BE2C (cell line): ENCODE measurements around the gene HOTAIR. TPM values are rescaled to one million over a fixed set of nuclear protein-coding genes. Genes with fewer than 3 reads are reported as not detected.

Experiments used
- DNase-seq: peaks from one replicate; pipeline ENCODE4 v3.0.0-alpha.2; 2020
- H3K27me3 ChIP-seq: fragments of 250-450 bp; sonication (Bioruptor Pico); 2 replicates; pipeline ENCODE4 v1.5.1; 2020; ENCODE audit warnings: mild to moderate bottlenecking
- H3K36me3 ChIP-seq: fragments of 250-450 bp; sonication (Bioruptor Pico); 2 replicates; pipeline ENCODE4 v1.5.1; 2020; ENCODE audit warnings: mild to moderate bottlenecking
- H3K4me1 ChIP-seq: fragments of 250-450 bp; sonication (Bioruptor Pico); 2 replicates; pipeline ENCODE4 v1.5.1; 2020
- H3K4me3 ChIP-seq: 2 replicates; pipeline ENCODE4 v1.5.1; 2011; ENCODE audit warnings: low read depth, low read length
- H3K9me3 ChIP-seq: fragments of 250-450 bp; sonication (Bioruptor Pico); 2 replicates; pipeline ENCODE4 v1.5.1; 2020
- CTCF ChIP-seq: IDR thresholded peaks from 2 replicates; pipeline ENCODE4 v1.5.1; 2012; ENCODE audit warnings: mild to moderate bottlenecking, low read depth, low read length
- polyA plus RNA-seq: library from polyadenylated mRNA; unstranded; fragments of >200 nt; gene quantifications from one replicate; pipeline ENCODE4 v1.2.1, GENCODE V29; 2012; ENCODE audit warnings: low read depth, missing spikeins; ENCODE audit not compliant: insufficient read length, insufficient read depth

Gene HOTAIR
- polyA plus RNA-seq = 2.2 TPM

GRCh38 chr12:53974084-53975063 is at the start of gene HOTAIR:
TSS of gene HOTAIR (minus strand) at chr12:53974954.
- Histone ChIP-seq H3K9me3 (no peaks in the 10 kb centered on the region), H3K27me3 (peaks cover 23% of the 10 kb centered on the region), H3K4me3 (peak within 1 kb of the TSS; percentile 70), H3K4me1 (0 out of 2 replicates have a peak, but pooled peaks cover 4% of the 10 kb centered on the region), H3K36me3 (no peaks in the 10 kb centered on the region)
- peak; percentile 58 for DNase-seq
- no peak for TF ChIP-seq CTCF

- peaks cover 41% of the 10 kb centered on the region for H3K4me1 ChIP-seq
- no peaks in the 10 kb centered on the region for H3K36me3 ChIP-seq
- peak; percentile 56 for DNase-seq
- peak overlapping the region; percentile 38 for H3K4me3 ChIP-seq
- H3K9me3 ChIP-seq = no peaks in the 10 kb centered on the region
- H3K27me3 ChIP-seq = no peaks in the 10 kb centered on the region
- 0 out of 2 replicates have a peak, but pooled peaks have one; percentile 8 for TF ChIP-seq CTCF
These were observed 49.4 kb upstream of the HOTAIR start for GRCh38 chr12:54024127-54024526.

GRCh38 chr12:54022960-54023884 is 48.5 kb upstream of the HOTAIR start:
- H3K27me3 ChIP-seq = no peaks in the 10 kb centered on the region
- no peak for DNase-seq
- no peak overlapping the region; the same call in 1 of the 2 replicates for H3K4me3 ChIP-seq
- H3K9me3 ChIP-seq = no peaks in the 10 kb centered on the region
- no peaks in the 10 kb centered on the region for H3K36me3 ChIP-seq
- H3K4me1 ChIP-seq = peaks cover 41% of the 10 kb centered on the region
- TF ChIP-seq CTCF = no peak

GRCh38 chr12:54021432-54022013 is 46.8 kb upstream of the HOTAIR start:
- Histone ChIP-seq H3K4me3 (peak overlapping the region; percentile 80), H3K36me3 (no peaks in the 10 kb centered on the region), H3K9me3 (no peaks in the 10 kb centered on the region), H3K27me3 (no peaks in the 10 kb centered on the region), H3K4me1 (peaks cover 37% of the 10 kb centered on the region)
- peak; percentile 76 for DNase-seq
- peak; percentile 63 for TF ChIP-seq CTCF

GRCh38 chr12:54020591-54021405 is 46.0 kb upstream of the HOTAIR start:
- peaks cover 35% of the 10 kb centered on the region for H3K4me1 ChIP-seq
- no peaks in the 10 kb centered on the region for H3K27me3 ChIP-seq
- H3K9me3 ChIP-seq = no peaks in the 10 kb centered on the region
- DNase-seq = no peak
- H3K4me3 ChIP-seq = peak overlapping the region; percentile 80
- no peaks in the 10 kb centered on the region for H3K36me3 ChIP-seq
- TF ChIP-seq CTCF = no peak
